ENCODE measurements around the gene XPO1. TPM values are rescaled to one million over a fixed set of nuclear protein-coding genes. Genes with fewer than 3 reads are reported as not detected.

XPO1 gene
- total and polyA plus RNA-seq, 3 donors from 2014 or later, result 108 to 239 (median 236) TPM

DNA sequence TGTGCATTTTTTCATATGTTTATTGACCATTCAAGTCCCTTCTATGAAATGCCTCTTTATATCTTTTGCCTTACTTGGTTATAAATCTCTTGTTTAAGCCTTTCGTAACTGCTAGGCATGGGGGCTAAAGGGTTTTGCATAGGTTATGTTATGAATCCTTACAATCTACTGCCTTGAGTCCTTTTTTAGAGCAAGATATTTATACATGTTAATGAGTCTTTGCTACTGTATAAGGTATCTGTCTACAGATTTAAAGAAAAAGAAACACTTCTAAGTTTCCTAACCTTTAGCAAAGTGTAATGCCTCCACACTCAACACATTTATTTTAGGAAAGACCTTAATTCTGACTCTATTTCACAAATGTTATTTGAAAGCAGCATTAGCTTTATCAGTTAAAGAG is 43.6 kb upstream of the XPO1 start:
- H3K36me3 ChIP-seq (ENCODE audit: low read depth, missing control alignments), result no peaks in the 10 kb centered on the region
- no peaks in the 10 kb centered on the region for H3K9me3 ChIP-seq
- 96 to 100% methylated on average over 1 of the region's 1 CpG for WGBS, 2 donors
- H3K27ac ChIP-seq, result no peak overlapping the region
- no peak for DNase-seq
- H3K4me3 ChIP-seq, result no peak overlapping the region
- TF ChIP-seq POLR2A (IDR thresholded peaks at IDR 0.05) (no peak), CTCF (IDR thresholded peaks at IDR 0.05) (no peak)
- no peaks in the 10 kb centered on the region for H3K4me1 ChIP-seq
- H3K27me3 ChIP-seq, result no peaks in the 10 kb centered on the region
- intact Hi-C loops (cut with DNase I; ENCODE audit: low total_unique reads), result no loop called here

- WGBS, 2 donors, result 47 to 60% methylated on average over 3 of the region's 3 CpGs
- Histone ChIP-seq H3K27me3 (no peaks in the 10 kb centered on the region), H3K4me1 (no peaks in the 10 kb centered on the region), H3K36me3 (ENCODE audit: low read depth, missing control alignments) (no peaks in the 10 kb centered on the region), H3K9me3 (no peaks in the 10 kb centered on the region), H3K27ac (no peak overlapping the region), H3K4me3 (no peak overlapping the region)
- DNase-seq, result no peak
- TF ChIP-seq CTCF (IDR thresholded peaks at IDR 0.05), result no peak
- intact Hi-C loops (cut with DNase I; ENCODE audit: low total_unique reads), result no loop called here
Observed at GRCh38 chr2:61575447-61575859, 37.3 kb upstream of the XPO1 start.

- Histone ChIP-seq H3K9me3 (no peaks in the 10 kb centered on the region), H3K27ac (no peak overlapping the region), H3K4me3 (no peak overlapping the region), H3K4me1 (no peaks in the 10 kb centered on the region), H3K36me3 (ENCODE audit: low read depth, missing control alignments) (no peaks in the 10 kb centered on the region), H3K27me3 (no peaks in the 10 kb centered on the region)
- DNase-seq, result no peak
- WGBS, 2 donors, result 90 to 94% methylated on average over 7 of the region's 7 CpGs
- intact Hi-C loops (cut with DNase I; ENCODE audit: low total_unique reads), result no loop called here
- TF ChIP-seq POLR2A (IDR thresholded peaks at IDR 0.05) (no peak), CTCF (IDR thresholded peaks at IDR 0.05) (no peak)
Observed at GRCh38 chr2:61566566-61566965, 28.4 kb upstream of the XPO1 start.

- Histone ChIP-seq H3K4me3 (no peak overlapping the region), H3K9me3 (no peaks in the 10 kb centered on the region), H3K27me3 (no peaks in the 10 kb centered on the region), H3K36me3 (ENCODE audit: low read depth, missing control alignments) (no peaks in the 10 kb centered on the region), H3K4me1 (no peaks in the 10 kb centered on the region), H3K27ac (no peak overlapping the region)
- intact Hi-C loops (cut with DNase I; ENCODE audit: low total_unique reads), result no loop called here
- TF ChIP-seq POLR2A (IDR thresholded peaks at IDR 0.05), result no peak
- TF ChIP-seq CTCF (IDR thresholded peaks at IDR 0.05), result no peak
- 94 to 96% methylated on average over 2 of the region's 2 CpGs for WGBS, 2 donors
- no peak for DNase-seq
Observed at GRCh38 chr2:61562615-61563014, 24.5 kb upstream of the XPO1 start.

GRCh38 chr2:61558160-61558559 is 20.0 kb upstream of the XPO1 start:
- DNase-seq, result no peak
- intact Hi-C loops (cut with DNase I; ENCODE audit: low total_unique reads), result no loop called here
- 66 to 81% methylated on average over 5 of the region's 5 CpGs for WGBS, 2 donors
- H3K9me3 ChIP-seq, result no peaks in the 10 kb centered on the region
- H3K27ac ChIP-seq, result no peak overlapping the region
- no peaks in the 10 kb centered on the region for H3K4me1 ChIP-seq
- no peaks in the 10 kb centered on the region for H3K36me3 ChIP-seq (ENCODE audit: low read depth, missing control alignments)
- no peak for TF ChIP-seq POLR2A (IDR thresholded peaks at IDR 0.05)
- TF ChIP-seq CTCF (IDR thresholded peaks at IDR 0.05), result no peak
- no peak overlapping the region for H3K4me3 ChIP-seq
- H3K27me3 ChIP-seq, result no peaks in the 10 kb centered on the region
